GM15510 (cell line): ENCODE measurements around the gene IZUMO1R.

Experiments
- POLR2A ChIP-seq: IDR thresholded peaks from 3 replicates; pipeline ENCODE4 v1.6.1; 2011; ENCODE audit warnings: borderline replicate concordance; ENCODE audit not compliant: insufficient read length; ENCODE audit errors: extremely low read depth

IZUMO1R gene

DNA sequence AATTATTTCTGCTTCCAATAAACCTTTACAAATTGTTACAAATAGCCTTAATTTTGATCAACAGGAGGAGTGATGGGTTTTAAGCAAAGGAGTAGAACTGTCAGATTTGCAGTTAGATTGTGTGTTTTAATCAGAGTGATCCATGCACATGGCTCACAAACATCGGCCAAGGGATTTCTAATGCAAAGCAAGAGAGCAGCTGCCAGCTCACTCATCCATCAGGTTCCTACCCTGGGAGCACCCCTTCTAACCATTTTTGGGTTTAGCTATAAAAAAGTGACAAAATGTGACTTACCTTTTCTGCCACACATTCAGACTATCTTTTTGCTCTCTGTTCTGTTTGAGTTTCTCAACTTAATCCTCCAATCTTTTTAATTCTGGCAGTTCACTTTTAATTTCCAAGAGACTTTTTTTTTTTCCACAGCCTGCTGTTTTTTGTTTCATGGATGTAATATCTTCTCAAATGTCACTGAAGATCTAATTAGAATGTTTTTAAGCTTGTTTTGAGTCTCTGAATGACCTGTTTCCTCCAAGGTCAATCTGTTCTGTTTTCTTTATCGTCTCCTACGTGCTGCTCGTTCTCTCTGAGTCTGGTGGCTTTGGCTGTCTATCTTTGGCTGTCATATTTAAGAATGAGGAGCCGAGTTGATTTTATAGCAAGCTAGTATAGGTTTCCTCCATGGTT lies 6.0 kb downstream of the IZUMO1R start:
- no peak for TF ChIP-seq POLR2A

GRCh38 chr11:94312339-94312738 lies 8.0 kb downstream of the IZUMO1R start:
- TF ChIP-seq POLR2A, result no peak

- no peak for TF ChIP-seq POLR2A
These were observed 9.7 kb downstream of the IZUMO1R start for GRCh38 chr11:94314064-94314463.

- TF ChIP-seq POLR2A, result no peak
These were observed 11.3 kb downstream of the IZUMO1R start for GRCh38 chr11:94315664-94316063.

DNA sequence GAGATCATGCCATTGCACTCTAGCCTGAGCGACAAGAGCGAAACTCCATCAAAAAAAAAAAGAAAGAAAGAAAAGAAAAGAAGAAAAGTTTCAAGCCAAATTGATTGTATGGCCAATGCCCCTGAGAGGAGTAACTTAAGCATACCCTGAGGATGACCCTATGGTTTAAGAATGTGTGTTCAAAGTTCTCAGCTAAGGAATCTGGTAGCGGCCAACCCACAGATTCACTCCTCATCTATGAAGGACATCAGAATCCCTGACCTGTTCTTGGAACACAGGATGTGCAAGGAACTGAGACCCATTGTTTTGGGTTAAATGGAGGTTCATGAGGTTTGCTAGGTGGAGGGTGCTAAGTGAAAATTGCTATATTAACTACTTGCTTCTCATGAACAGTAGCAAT lies 18.1 kb downstream of the IZUMO1R start:
- TF ChIP-seq POLR2A, result no peak

GRCh38 chr11:94325681-94326080 lies 21.3 kb downstream of the IZUMO1R start:
- TF ChIP-seq POLR2A, result no peak

DNA sequence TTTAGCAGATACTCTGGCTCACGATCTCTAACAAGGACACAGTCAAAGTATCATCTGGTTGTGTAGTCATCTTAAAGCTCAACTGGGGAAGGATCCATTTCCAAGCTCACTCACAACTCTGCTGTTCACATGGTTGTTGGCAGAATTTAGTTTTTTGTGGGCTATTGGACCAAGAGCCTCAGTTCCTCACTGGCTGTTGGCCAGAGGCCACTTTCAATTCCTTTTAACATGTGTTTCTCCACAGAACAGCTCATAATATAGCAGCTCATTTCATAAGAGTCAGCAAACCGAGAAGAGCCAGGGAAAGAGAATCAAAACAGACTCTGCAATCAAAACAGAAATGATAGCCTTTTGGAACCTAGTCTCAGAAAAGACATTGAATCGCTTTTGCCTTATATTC lies 22.6 kb downstream of the IZUMO1R start:
- no peak for TF ChIP-seq POLR2A

- TF ChIP-seq POLR2A, result no peak
These were observed 24.3 kb downstream of the IZUMO1R start for GRCh38 chr11:94328587-94329080.

DNA sequence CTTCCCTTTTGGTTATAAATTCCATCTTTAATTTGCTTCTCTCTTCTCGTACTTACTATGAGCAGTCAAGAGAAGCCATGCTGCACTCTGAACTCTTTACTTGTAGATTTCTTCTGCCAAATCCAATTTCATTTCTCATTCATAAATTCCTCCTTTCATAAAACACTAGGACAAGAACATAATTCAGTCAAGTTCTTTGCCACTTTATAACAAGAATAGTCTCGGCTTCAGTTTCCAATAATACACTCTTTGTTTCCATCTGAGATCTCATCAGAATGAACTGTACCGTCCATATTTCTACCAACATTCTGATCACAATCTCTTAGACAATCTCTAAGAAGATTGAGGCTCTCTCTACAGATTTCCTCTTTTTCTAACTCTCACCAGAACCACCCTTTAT lies 25.1 kb downstream of the IZUMO1R start:
- no peak for TF ChIP-seq POLR2A

DNA sequence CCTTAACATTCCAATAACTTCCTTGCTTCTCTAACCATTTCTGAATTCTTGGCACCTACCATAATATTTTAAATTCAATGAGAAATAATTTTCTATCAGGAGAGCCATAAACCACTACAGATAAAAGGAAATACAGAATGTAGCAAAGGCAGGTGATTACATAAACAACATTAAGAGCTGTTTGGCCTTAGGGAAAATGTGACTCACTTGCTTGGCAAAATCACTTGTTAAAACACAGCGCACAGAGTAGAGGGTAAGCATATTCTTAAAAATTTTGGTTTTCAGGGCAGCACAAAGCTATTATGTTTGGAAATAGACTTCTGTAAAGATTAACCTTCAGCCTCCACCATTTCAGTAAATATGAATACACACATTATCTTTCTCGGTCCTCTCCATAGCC lies 26.4 kb downstream of the IZUMO1R start:
- no peak for TF ChIP-seq POLR2A

DNA sequence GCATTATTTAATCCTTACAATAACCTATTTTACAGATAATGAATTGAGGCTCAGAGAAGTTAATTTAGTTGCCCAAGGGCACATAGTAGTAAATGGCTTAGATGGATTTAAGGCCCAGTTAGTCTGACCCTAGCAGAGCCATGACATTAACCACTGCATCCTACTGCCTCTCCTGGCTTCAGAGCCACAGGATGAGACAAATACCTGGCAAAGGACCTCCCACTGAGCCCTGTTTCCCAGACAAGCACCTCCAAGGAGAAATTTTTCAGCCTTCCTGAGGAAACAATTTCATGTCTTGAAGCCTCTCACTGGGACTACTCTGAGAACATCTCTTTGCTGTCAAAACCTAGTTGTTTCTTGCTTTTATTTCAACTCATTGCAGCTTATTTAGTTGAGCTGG lies 28.4 kb downstream of the IZUMO1R start:
- TF ChIP-seq POLR2A, result no peak

DNA sequence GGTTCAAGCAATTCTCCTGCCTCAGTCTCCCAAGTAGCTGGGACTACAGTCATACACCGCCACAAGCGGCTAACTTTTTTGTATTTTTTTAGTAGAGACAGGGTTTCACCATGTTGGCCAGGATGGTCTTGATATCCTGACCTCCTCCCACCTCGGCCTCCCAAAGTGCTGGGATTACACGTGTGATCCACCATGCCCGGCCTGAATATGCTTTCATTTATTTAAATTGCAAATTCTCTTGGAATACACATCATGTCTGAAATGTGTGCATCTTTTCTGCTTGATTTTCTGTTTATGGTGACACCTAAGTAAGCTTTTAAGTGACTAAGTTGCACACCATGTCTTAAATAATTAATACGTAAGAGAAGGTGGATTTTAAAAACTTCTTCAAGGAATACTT lies 31.7 kb downstream of the IZUMO1R start:
- no peak for TF ChIP-seq POLR2A

DNA sequence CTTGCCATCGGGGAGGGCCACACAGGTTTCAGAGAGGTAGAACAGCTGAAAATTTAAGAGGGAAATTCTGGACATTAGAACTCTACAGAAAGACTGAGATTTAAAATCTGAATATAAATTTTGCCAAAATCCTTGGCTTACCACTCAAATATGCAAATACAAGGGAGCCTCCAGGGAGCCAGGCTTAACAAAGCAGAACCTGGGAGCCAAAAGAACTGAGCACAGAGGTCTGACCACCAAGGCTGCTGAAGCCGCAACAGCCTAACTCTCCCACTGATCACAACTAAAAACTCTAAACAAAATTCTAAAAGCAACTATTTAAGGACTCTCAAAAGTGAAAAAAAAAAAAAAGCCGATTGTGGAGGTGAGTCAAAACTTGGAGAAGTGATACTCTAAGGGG lies 34.3 kb downstream of the IZUMO1R start:
- TF ChIP-seq POLR2A, result no peak

GRCh38 chr11:94342250-94342649 lies 37.9 kb downstream of the IZUMO1R start:
- no peak for TF ChIP-seq POLR2A

- TF ChIP-seq POLR2A, result no peak
These were observed 39.1 kb downstream of the IZUMO1R start for GRCh38 chr11:94343495-94343894.
